B cell (primary cell): ENCODE results near the gene POU2F3. TPM values are rescaled to one million over a fixed set of nuclear protein-coding genes. Genes with fewer than 3 reads are reported as not detected.

Experiments
- ATAC-seq: fragments of 200-7000 bp; cut with Tn5 transposase; one replicate; pipeline ENCODE4 v1.10.0; 2021; ENCODE audit warnings: low read depth, mild to moderate bottlenecking, moderate number of reproducible peaks, moderate library complexity
- CTCF ChIA-PET: fragments of 350-600 bp; sonication (Branson Sonifier 250); formaldehyde crosslinking; loops from one replicate; lab custom pipeline; 2021; ENCODE audit warnings: antibody characterized with exemption, inconsistent platforms; lab: Charles Lee
- POLR2A ChIA-PET: fragments of 350-600 bp; sonication (Branson Sonifier 250); formaldehyde crosslinking; loops from one replicate; lab custom pipeline; 2021; ENCODE audit warnings: antibody characterized with exemption; lab: Charles Lee
- DNase-seq: peaks from one replicate; pipeline ENCODE4 v3.0.0; 2013
- H2AFZ ChIP-seq: 2 replicates; pipeline ENCODE4 v1.6.1; 2012; ENCODE audit warnings: mild to moderate bottlenecking, low read depth, low read length; ENCODE audit not compliant: insufficient read depth, poor library complexity, severe bottlenecking
- H3K27ac ChIP-seq, 2 donors: 1 replicate in 1 of 2; 2 replicates in 1 of 2; pipeline ENCODE4 v1.5.1; 2012 to 2013; ENCODE audit warnings: low read length in 2 of 2, mild to moderate bottlenecking in 2 of 2, moderate library complexity in 1 of 2
- H3K27me3 ChIP-seq, 4 experiments: fragments of 200-600 bp in 1 of 4; sonication (generic) in 1 of 4; replicated peaks in 1 of 4; 1 replicate in 2 of 4; 2 replicates in 2 of 4; pipeline versions ENCODE4 v1.6.1 to v1.7.0; 2013 to 2016; ENCODE audit warnings: low read length in 3 of 4, mild to moderate bottlenecking in 2 of 4, mixed read lengths in 1 of 4, moderate library complexity in 1 of 4; ENCODE audit not compliant: insufficient read depth in 4 of 4, control insufficient read depth in 3 of 4; ENCODE audit errors: control extremely low read depth in 1 of 4
- H3K36me3 ChIP-seq, 2 experiments: replicated peaks in 1 of 2; 1 replicate in 1 of 2; 2 replicates in 1 of 2; pipeline versions ENCODE4 v1.6.1 to v1.7.1; 2013; ENCODE audit warnings: low read length in 1 of 2; ENCODE audit not compliant: insufficient read depth in 2 of 2, control insufficient read depth in 1 of 2; ENCODE audit errors: control extremely low read depth in 1 of 2, extremely low read depth in 1 of 2
- H3K4me1 ChIP-seq, 2 donors: fragments of 200-600 bp in 1 of 2; sonication (generic) in 1 of 2; 1 replicate in 1 of 2; 2 replicates in 1 of 2; pipeline versions ENCODE4 v1.5.1 to v1.6.1; 2013 to 2017; ENCODE audit warnings: low read length in 2 of 2; ENCODE audit not compliant: control insufficient read depth in 2 of 2, insufficient read depth in 2 of 2
- H3K4me2 ChIP-seq: replicated peaks from 2 replicates; pipeline ENCODE3; 2012; ENCODE audit warnings: mild to moderate bottlenecking, low read depth, low read length; ENCODE audit not compliant: poor library complexity, severe bottlenecking
- H3K4me3 ChIP-seq, 5 experiments: fragments of 200-600 bp in 1 of 5; sonication (generic) in 1 of 5; 1 replicate in 3 of 5; 2 replicates in 2 of 5; pipeline versions ENCODE4 v1.5.1 to v1.7.0; 2011 to 2016; ENCODE audit warnings: low read length in 4 of 5, mild to moderate bottlenecking in 4 of 5, low read depth in 2 of 5, control low read depth in 1 of 5, moderate library complexity in 1 of 5; ENCODE audit not compliant: insufficient read depth in 1 of 5; ENCODE audit errors: control extremely low read depth in 1 of 5, extremely low read depth in 1 of 5
- H3K79me2 ChIP-seq: fragments of 200-600 bp; sonication (generic); one replicate; pipeline ENCODE4 v1.6.0; 2016; ENCODE audit warnings: low read length; ENCODE audit not compliant: control insufficient read depth, insufficient read depth
- H3K9ac ChIP-seq: fragments of 200-600 bp; sonication (generic); 2 replicates; pipeline ENCODE4 v1.6.1; 2017; ENCODE audit warnings: mild to moderate bottlenecking, low read length, moderate library complexity
- H3K9me3 ChIP-seq, 3 donors: one replicate each; pipeline versions ENCODE4 v1.6.1 to v1.7.1; 2013; ENCODE audit warnings: low read length in 2 of 3; ENCODE audit not compliant: control insufficient read depth in 2 of 3, insufficient read depth in 1 of 3; ENCODE audit errors: control extremely low read depth in 1 of 3
- H4K20me1 ChIP-seq: 2 replicates; pipeline ENCODE4 v1.6.0; 2012; ENCODE audit warnings: mild to moderate bottlenecking, low read length; ENCODE audit not compliant: insufficient read depth, control insufficient read depth, poor library complexity, severe bottlenecking
- H3K27ac Mint-ChIP-seq: one replicate; pipeline ENCODE4 v1.8.0; 2021; ENCODE audit warnings: mixed read lengths
- H3K27me3 Mint-ChIP-seq: one replicate; pipeline ENCODE4 v1.8.0; 2021; ENCODE audit warnings: mixed read lengths
- H3K4me1 Mint-ChIP-seq: one replicate; pipeline ENCODE4 v1.8.0; 2021; ENCODE audit warnings: mixed read lengths
- H3K4me3 Mint-ChIP-seq: one replicate; pipeline ENCODE4 v1.8.0; 2021; ENCODE audit warnings: mixed read lengths
- H3K9me3 Mint-ChIP-seq: one replicate; pipeline ENCODE4 v1.8.0; 2022; ENCODE audit warnings: mixed read lengths; ENCODE audit not compliant: insufficient read depth
- EZH2 ChIP-seq: IDR thresholded peaks from 2 replicates; pipeline ENCODE4 v1.6.1; 2012; ENCODE audit warnings: borderline replicate concordance, low read depth, mild to moderate bottlenecking, moderate library complexity, low read length; ENCODE audit not compliant: insufficient read depth, poor library complexity, severe bottlenecking
- WGBS: methylation state at CpG from one replicate; pipeline ENCODE4 v1.1.5; 2013; ENCODE audit warnings: missing lambda C conversion rate; ENCODE audit not compliant: insufficient coverage; 5-methylcytosine and 5-hydroxymethylcytosine counted together
- intact Hi-C: fragments of 100-400 bp; cut with micrococcal nuclease; formaldehyde crosslinking; loops from one replicate; pipeline ENCODE4 v1.10.0; 2022
- polyA plus RNA-seq: library from polyadenylated mRNA; depleted of rRNA; stranded (reverse); fragments of >200 nt; gene quantifications from 2 replicates; pipeline ENCODE4 v1.2.3, GENCODE V29; 2012
- total RNA-seq, 2 donors: library from RNA; stranded (reverse); fragments of 120-200 nt in 1 of 2; gene quantifications; 1 replicate in 1 of 2; 2 replicates in 1 of 2; pipeline versions ENCODE4 v1.2.3 to v1.2.4, GENCODE V29; 2013 to 2022
- TF ChIP-seq, protein P1 (sequence below): fragments of 200-600 bp; IDR thresholded peaks from one replicate; pipeline ENCODE4 v1.8.0; 2022; ENCODE audit warnings: antibody characterized with exemption, mild to moderate bottlenecking

The POU2F3 gene
- total and polyA plus RNA-seq, 2 donors (not counting 1 experiment from before 2014, with no cell fraction given) = not detected

DNA sequence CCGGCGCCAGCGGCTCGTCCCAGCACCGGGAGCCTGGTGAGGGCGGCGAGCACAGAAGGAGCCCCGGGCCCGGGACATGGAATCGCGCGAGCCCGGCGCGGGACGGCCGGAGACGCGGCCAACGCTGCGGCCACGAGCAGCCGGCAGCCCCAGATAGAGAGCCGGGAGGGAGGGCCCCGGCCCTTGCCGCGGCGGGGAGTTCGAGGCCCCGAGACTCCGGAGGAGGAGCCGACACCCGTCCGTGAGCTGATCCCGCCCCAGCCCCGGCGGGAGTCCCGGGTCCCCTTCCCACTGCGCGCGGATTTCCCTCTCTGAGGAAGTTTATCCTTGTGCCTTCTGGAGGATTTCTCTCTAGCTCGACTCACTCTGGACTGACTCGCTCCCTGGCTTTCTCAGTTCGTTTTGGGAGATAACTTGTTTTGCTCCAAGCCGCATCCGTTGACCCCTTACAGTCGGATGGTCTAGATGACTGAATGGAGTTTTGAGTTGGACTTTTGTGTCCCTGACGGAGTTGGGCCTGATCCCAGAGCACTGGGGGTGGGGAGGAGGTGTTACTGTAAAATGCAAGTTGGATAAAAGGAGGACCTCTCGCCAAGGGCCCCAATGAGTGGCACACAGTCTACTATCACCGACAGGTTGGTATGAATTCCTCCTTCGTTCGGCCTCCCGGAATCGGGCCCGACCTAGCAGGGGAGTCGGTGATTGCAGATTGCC is 96.9 kb downstream of the POU2F3 start:
- Histone ChIP-seq H3K4me1 (peaks cover 22 to 35% of the 10 kb centered on the region in 2 donors), H3K36me3 (no peaks in the 10 kb centered on the region), H3K27ac (peak overlapping the region in 1 of 2 donors; percentile 56), H3K79me2 (peaks cover 19% of the 10 kb centered on the region), H2AFZ (peak overlapping the region; percentile 82), H3K9ac (peak overlapping the region; percentile 77), H3K4me2 (peak overlapping the region; percentile 97), H4K20me1 (peaks cover 40% of the 10 kb centered on the region), H3K4me3 (peak overlapping the region; percentile 42 to 77 (median 75)), H3K27me3 (peaks cover 0 to 52% (median 39%) of the 10 kb centered on the region in 4 experiments), H3K9me3 (peaks cover 0 to 2% (median 0%) of the 10 kb centered on the region in 3 donors)
- TF ChIP-seq, protein P1, sequence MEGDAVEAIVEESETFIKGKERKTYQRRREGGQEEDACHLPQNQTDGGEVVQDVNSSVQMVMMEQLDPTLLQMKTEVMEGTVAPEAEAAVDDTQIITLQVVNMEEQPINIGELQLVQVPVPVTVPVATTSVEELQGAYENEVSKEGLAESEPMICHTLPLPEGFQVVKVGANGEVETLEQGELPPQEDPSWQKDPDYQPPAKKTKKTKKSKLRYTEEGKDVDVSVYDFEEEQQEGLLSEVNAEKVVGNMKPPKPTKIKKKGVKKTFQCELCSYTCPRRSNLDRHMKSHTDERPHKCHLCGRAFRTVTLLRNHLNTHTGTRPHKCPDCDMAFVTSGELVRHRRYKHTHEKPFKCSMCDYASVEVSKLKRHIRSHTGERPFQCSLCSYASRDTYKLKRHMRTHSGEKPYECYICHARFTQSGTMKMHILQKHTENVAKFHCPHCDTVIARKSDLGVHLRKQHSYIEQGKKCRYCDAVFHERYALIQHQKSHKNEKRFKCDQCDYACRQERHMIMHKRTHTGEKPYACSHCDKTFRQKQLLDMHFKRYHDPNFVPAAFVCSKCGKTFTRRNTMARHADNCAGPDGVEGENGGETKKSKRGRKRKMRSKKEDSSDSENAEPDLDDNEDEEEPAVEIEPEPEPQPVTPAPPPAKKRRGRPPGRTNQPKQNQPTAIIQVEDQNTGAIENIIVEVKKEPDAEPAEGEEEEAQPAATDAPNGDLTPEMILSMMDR = no peak
- no peak for TF ChIP-seq EZH2
- intact Hi-C loops = loop anchor here (5.0 to 10.0 kb wide), 4 partner anchors 88 to 958 kb away; partner anchors contain the start of genes GRIK4, NECTIN1 and SC5D
- WGBS = under 1% methylated on average over 56 of the region's 56 CpGs
- Mint-ChIP-seq H3K4me1 (peaks cover 35% of the 10 kb centered on the region), H3K27ac (peak overlapping the region; percentile 91), H3K9me3 (no peaks in the 10 kb centered on the region), H3K27me3 (peaks cover 48% of the 10 kb centered on the region), H3K4me3 (peak overlapping the region; percentile 93)
- ChIA-PET CTCF (interaction anchor here (0.9 to 3.2 kb wide), 5 partner anchors 11 to 348 kb away, joined by 3 to 50 read pairs (median 3); no protein-coding TSS in a partner anchor), POLR2A (no interaction called here)
- peak; percentile 52 for DNase-seq
- ATAC-seq = peak; percentile 26
